GM18499 (cell line): ENCODE results near the gene RAB30.
"Not testable (repeated sequence)": the region's sequence is repeated elsewhere in the genome, so short reads cannot be mapped to it uniquely, and the experiment has no call there.

ENCODE experiments used
- ATAC-seq: cut with Tn5 transposase; IDR thresholded peaks from one replicate; pipeline ENCODE4 v1.9.1; 2021; ENCODE audit warnings: moderate number of reproducible peaks; ENCODE audit not compliant: insufficient read depth, unreplicated experiment

Gene RAB30

GRCh38 chr11:82959987-82960778, 111.5 kb downstream of the RAB30 start:
- peak; percentile 84 for ATAC-seq

- not testable (repeated sequence) for ATAC-seq
Observed at GRCh38 chr11:82955736-82956453, 115.8 kb downstream of the RAB30 start.

- not testable (repeated sequence) for ATAC-seq
Observed at GRCh38 chr11:82950502-82950901, 121.2 kb downstream of the RAB30 start.

- ATAC-seq = no peak
Observed at GRCh38 chr11:82949352-82949751, 122.3 kb downstream of the RAB30 start.

- ATAC-seq = no peak
Observed at GRCh38 chr11:82945682-82946081, 126.0 kb downstream of the RAB30 start.

- not testable (repeated sequence) for ATAC-seq
Observed at GRCh38 chr11:82945041-82945440, 126.7 kb downstream of the RAB30 start.

GRCh38 chr11:82944198-82944597, 127.5 kb downstream of the RAB30 start:
- no peak for ATAC-seq

GRCh38 chr11:82943430-82943829, 128.3 kb downstream of the RAB30 start:
- not testable (repeated sequence) for ATAC-seq

GRCh38 chr11:82942376-82942775, 129.3 kb downstream of the RAB30 start:
- no peak for ATAC-seq

- ATAC-seq = no peak
Observed at GRCh38 chr11:82939456-82939855, 132.2 kb downstream of the RAB30 start.

GRCh38 chr11:82937554-82937953, 134.1 kb downstream of the RAB30 start:
- no peak for ATAC-seq

GRCh38 chr11:82936261-82936660, 135.4 kb downstream of the RAB30 start:
- ATAC-seq = no peak

GRCh38 chr11:82932564-82932963, 139.1 kb downstream of the RAB30 start:
- no peak for ATAC-seq

- no peak for ATAC-seq
Observed at GRCh38 chr11:82930734-82931133, 141.0 kb downstream of the RAB30 start.

- no peak for ATAC-seq
Observed at GRCh38 chr11:82930229-82930628, 141.5 kb downstream of the RAB30 start.

- ATAC-seq = no peak
Observed at GRCh38 chr11:82929121-82929520, 142.6 kb downstream of the RAB30 start.

- ATAC-seq = peak; percentile 61
Observed at GRCh38 chr11:82927264-82927880, 144.3 kb downstream of the RAB30 start.

- ATAC-seq = no peak
Observed at GRCh38 chr11:82924522-82925224, 147.0 kb downstream of the RAB30 start.
